K562 (cell line): Measurements from ENCODE around the gene BMI1. TPM values are rescaled to one million over a fixed set of nuclear protein-coding genes. Genes with fewer than 3 reads are reported as not detected.

ENCODE experiments used
- C11orf30 ChIP-seq: fragments of 450-650 bp; IDR thresholded peaks from 2 replicates; pipeline ENCODE4 v1.6.1; 2016; ENCODE audit warnings: low read depth, mild to moderate bottlenecking
- CGGBP1 ChIP-seq: fragments of 250-450 bp; sonication (Bioruptor Pico); IDR thresholded peaks from 2 replicates; pipeline ENCODE4 v1.9.0; 2021; ENCODE audit warnings: mild to moderate bottlenecking
- CHAMP1 ChIP-seq: fragments of 450-650 bp; IDR thresholded peaks from 2 replicates; pipeline ENCODE4 v1.6.1; 2016; ENCODE audit warnings: mild to moderate bottlenecking
- CREB5 ChIP-seq: fragments of 250-450 bp; sonication (Bioruptor Pico); IDR thresholded peaks from 2 replicates; pipeline ENCODE4 v1.5.0; 2020; ENCODE audit warnings: mild to moderate bottlenecking
- ETS1 ChIP-seq: conservative IDR thresholded peaks from 2 replicates; pipeline ENCODE4 v1.6.1; 2011; ENCODE audit warnings: low read depth, mild to moderate bottlenecking, low read length; ENCODE audit not compliant: control insufficient read depth
- IFI16 ChIP-seq: fragments of 250-450 bp; sonication (Bioruptor Pico); IDR thresholded peaks from 2 replicates; pipeline ENCODE4 v2.1.2; 2022; ENCODE audit warnings: mild to moderate bottlenecking, inconsistent platforms
- KDM4B ChIP-seq, 2 experiments: fragments of 450-650 bp in 1 of 2; sonication (generic) in 1 of 2; IDR thresholded peaks; 2 replicates each; pipeline ENCODE4 v1.6.1; 2016 to 2017; ENCODE audit warnings: borderline replicate concordance in 2 of 2, antibody characterized with exemption in 1 of 2, low read depth in 1 of 2, mild to moderate bottlenecking in 1 of 2
- KDM5B ChIP-seq: fragments of 200-600 bp; sonication (generic); IDR thresholded peaks from 2 replicates; pipeline ENCODE4 v1.6.1; 2012; ENCODE audit warnings: low read depth, mild to moderate bottlenecking, moderate library complexity, low read length, control low read depth, inconsistent platforms; ENCODE audit not compliant: insufficient replicate concordance
- MTA2 ChIP-seq: fragments of 450-650 bp; IDR thresholded peaks from 2 replicates; pipeline ENCODE4 v1.6.1; 2016; ENCODE audit warnings: low read depth
- PHF21A ChIP-seq: fragments of 450-650 bp; IDR thresholded peaks from 2 replicates; pipeline ENCODE4 v1.6.1; 2017; ENCODE audit warnings: low read depth, borderline replicate concordance
- RAD51 ChIP-seq: fragments of 450-650 bp; IDR thresholded peaks from 2 replicates; pipeline ENCODE4 v1.7.1; 2016; ENCODE audit warnings: low read depth, mild to moderate bottlenecking, borderline replicate concordance
- SAFB ChIP-seq: fragments of 200-400 bp; formaldehyde crosslinking; IDR thresholded peaks from 2 replicates; pipeline ENCODE4 v1.6.1; 2017; ENCODE audit warnings: low read depth, low read length, borderline replicate concordance
- SNRNP70 ChIP-seq: fragments of 200-400 bp; formaldehyde crosslinking; optimal IDR thresholded peaks from 2 replicates; pipeline ENCODE3; 2017; ENCODE audit warnings: low read depth, low read length
- SUPT5H ChIP-seq: fragments of 450-650 bp; IDR thresholded peaks from 2 replicates; pipeline ENCODE4 v1.6.1; 2016
- ZNF3 ChIP-seq: fragments of 250-450 bp; sonication (Bioruptor Pico); IDR thresholded peaks from 2 replicates; pipeline ENCODE4 v1.5.0; 2021; ENCODE audit warnings: mild to moderate bottlenecking, moderate library complexity
- polyA plus RNA-seq, 8 experiments: library from polyadenylated mRNA; depleted of rRNA in 4 of 8; stranded (reverse) in 5 of 8; unstranded in 3 of 8; fragments of >200 nt; fragmentation: Nextera tagmentation in 2 of 8; fragmentation: Illumina TruSeq in 1 of 8; extraction: Ambion mirVana in 2 of 8; extraction: Trizol in 1 of 8; gene quantifications; 2 replicates each; pipeline versions ENCODE4 v1.2.1 to v1.2.3, GENCODE V29; 2011 to 2014; ENCODE audit warnings: inconsistent platforms in 1 of 8, missing spikeins in 1 of 8
- total RNA-seq, 7 experiments: library from RNA; depleted of rRNA in 6 of 7; stranded (reverse); fragments of >200 nt in 6 of 7; fragmentation: Illumina TruSeq in 2 of 7; extraction: Trizol in 2 of 7; gene quantifications; 2 replicates each; pipeline versions ENCODE4 v1.2.1 to v1.2.3, GENCODE V29; 2011 to 2021; ENCODE audit warnings: low replicate concordance in 1 of 7

BMI1 gene
- total and polyA plus RNA-seq, 9 of the 15 experiments (the other 6 are each of a cell fraction or from before 2014, with no cell fraction given) = 21.4 to 103 (median 70.8) TPM

GRCh38 chr10:22341190-22341925 lies 20.5 kb downstream of the BMI1 start (continued):
- no peak for TF ChIP-seq CREB5 (CRISPR knock-in tag)
- no peak for TF ChIP-seq CHAMP1
- TF ChIP-seq SAFB = no peak
- TF ChIP-seq ZNF3 (CRISPR knock-in tag) = no peak
- no peak; the same call in 1 of the 2 replicates for TF ChIP-seq PHF21A
- 0 out of 2 replicates have a peak, but pooled peaks have one; percentile 11 for TF ChIP-seq MTA2
- no peak for TF ChIP-seq C11orf30
- no peak for TF ChIP-seq CGGBP1 (CRISPR knock-in tag)
- TF ChIP-seq SUPT5H = peak; percentile 27; the same call in 1 of the 2 replicates
- TF ChIP-seq ETS1 = no peak
- peak; percentile 43 for TF ChIP-seq KDM5B
- TF ChIP-seq KDM4B (IDR thresholded peaks at IDR 0.05; ENCODE audit: borderline replicate concordance in 2 of 2, low read depth in 1 of 2) = no peak
- no peak for TF ChIP-seq RAD51
- TF ChIP-seq IFI16 = no peak
- TF ChIP-seq SNRNP70 = no peak
